ENCODE data around the gene STAG2.
"Not testable (repeated sequence)": the region's sequence is repeated elsewhere in the genome, so short reads cannot be mapped to it uniquely, and the experiment has no call there.

The STAG2 gene

GRCh38 chrX:124097116-124097515, 135.6 kb downstream of the STAG2 start:
- no peak overlapping the region for H2AFZ ChIP-seq (ENCODE audit: low read depth, low read length)

DNA sequence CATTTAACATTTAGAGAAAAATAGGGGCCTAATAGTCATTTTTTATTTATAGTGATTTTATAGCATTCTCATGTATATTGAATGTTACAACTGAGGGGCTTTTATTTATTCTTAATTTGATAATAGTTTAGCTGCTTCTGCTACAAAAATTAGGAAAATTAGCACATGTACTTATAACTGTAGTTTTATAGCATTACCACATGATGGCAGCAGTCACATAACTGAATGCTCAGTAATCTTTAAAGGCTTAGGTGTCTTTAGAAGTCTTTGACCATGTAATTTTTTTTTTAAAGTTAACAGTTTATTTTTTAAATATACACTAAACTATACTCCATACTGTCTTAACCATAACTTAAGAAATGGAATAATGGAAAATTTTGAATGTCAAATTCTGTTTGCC, 136.6 kb downstream of the STAG2 start:
- Histone ChIP-seq H3K9ac (ENCODE audit: low read length) (no peak overlapping the region), H3K18ac (ENCODE audit: low read depth in 1 of 2, low read length in 2 of 2) (no peak overlapping the region), H2AK5ac (ENCODE audit: low read length, severe bottlenecking) (no peak overlapping the region), H4K91ac (ENCODE audit: low read length) (no peak overlapping the region), H4K8ac (ENCODE audit: low read length) (no peak overlapping the region), H3K27me3 (ENCODE audit: control insufficient read depth in 1 of 2, insufficient read depth in 1 of 2, low read length in 2 of 2) (no peaks in the 10 kb centered on the region), H3K4me3 (ENCODE audit: insufficient read depth in 1 of 2, low read depth in 1 of 2, low read length in 2 of 2) (no peak overlapping the region), H2BK5ac (ENCODE audit: low read depth, low read length, poor library complexity, severe bottlenecking) (no peak overlapping the region), H3K36me3 (ENCODE audit: control insufficient read depth in 1 of 2, insufficient read depth in 2 of 2, low read depth in 1 of 2, low read length in 2 of 2) (peaks cover 0 to 77% of the 10 kb centered on the region in 2 experiments), H3K4me2 (ENCODE audit: low read length, poor library complexity, severe bottlenecking) (no peak overlapping the region), H2AFZ (ENCODE audit: low read depth, low read length) (no peak overlapping the region), H3K23ac (ENCODE audit: low read length in 2 of 2) (no peak overlapping the region), H3K9me3 (ENCODE audit: control insufficient read depth, low read length) (no peaks in the 10 kb centered on the region), H3K14ac (ENCODE audit: low read length in 2 of 2) (no peak overlapping the region), H2BK12ac (ENCODE audit: low read length in 2 of 2) (no peak overlapping the region), H2BK120ac (ENCODE audit: low read depth, low read length) (no peak overlapping the region), H3K4me1 (ENCODE audit: control insufficient read depth, insufficient read depth, low read depth, low read length) (no peaks in the 10 kb centered on the region), H2BK15ac (ENCODE audit: low read depth, poor library complexity, severe bottlenecking) (no peak overlapping the region), H3K4ac (ENCODE audit: low read depth in 1 of 2, low read length in 2 of 2) (no peak overlapping the region), H3K79me1 (replicated peaks; ENCODE audit: low read length, poor library complexity, severe bottlenecking) (no peaks in the 10 kb centered on the region), H3K27ac (ENCODE audit: low read length, poor library complexity, severe bottlenecking) (no peak overlapping the region)
- DNase-seq: peak; percentile 36

More at GRCh38 chrX:124097116-124097515, 135.6 kb downstream of the STAG2 start:
- Histone ChIP-seq H3K23ac (ENCODE audit: low read length in 2 of 2) (no peak overlapping the region), H3K9me3 (ENCODE audit: control insufficient read depth, low read length) (no peaks in the 10 kb centered on the region), H3K4ac (ENCODE audit: low read depth in 1 of 2, low read length in 2 of 2) (no peak overlapping the region), H3K27me3 (ENCODE audit: control insufficient read depth in 1 of 2, insufficient read depth in 1 of 2, low read length in 2 of 2) (no peaks in the 10 kb centered on the region), H4K91ac (ENCODE audit: low read length) (no peak overlapping the region), H3K79me1 (replicated peaks; ENCODE audit: low read length, poor library complexity, severe bottlenecking) (no peaks in the 10 kb centered on the region), H3K4me2 (ENCODE audit: low read length, poor library complexity, severe bottlenecking) (no peak overlapping the region), H2AK5ac (ENCODE audit: low read length, severe bottlenecking) (no peak overlapping the region), H3K27ac (ENCODE audit: low read length, poor library complexity, severe bottlenecking) (no peak overlapping the region), H3K14ac (ENCODE audit: low read length in 2 of 2) (no peak overlapping the region), H3K18ac (ENCODE audit: low read depth in 1 of 2, low read length in 2 of 2) (no peak overlapping the region), H3K9ac (ENCODE audit: low read length) (no peak overlapping the region), H2BK12ac (ENCODE audit: low read length in 2 of 2) (no peak overlapping the region), H2BK5ac (ENCODE audit: low read depth, low read length, poor library complexity, severe bottlenecking) (no peak overlapping the region), H4K8ac (ENCODE audit: low read length) (no peak overlapping the region), H3K4me3 (ENCODE audit: insufficient read depth in 1 of 2, low read depth in 1 of 2, low read length in 2 of 2) (no peak overlapping the region), H2BK120ac (ENCODE audit: low read depth, low read length) (no peak overlapping the region), H2BK15ac (ENCODE audit: low read depth, poor library complexity, severe bottlenecking) (no peak overlapping the region), H3K4me1 (ENCODE audit: control insufficient read depth, insufficient read depth, low read depth, low read length) (no peaks in the 10 kb centered on the region), H3K36me3 (ENCODE audit: control insufficient read depth in 1 of 2, insufficient read depth in 2 of 2, low read depth in 1 of 2, low read length in 2 of 2) (peaks cover 0 to 81% of the 10 kb centered on the region in 2 experiments)
- no peak for DNase-seq
- no CpG with 5 or more reads among the region's 2 CpGs for WGBS

- H2BK5ac ChIP-seq (ENCODE audit: low read depth, low read length, poor library complexity, severe bottlenecking): no peak overlapping the region
- H2BK12ac ChIP-seq (ENCODE audit: low read length in 2 of 2): no peak overlapping the region
- no peak overlapping the region for H3K23ac ChIP-seq (ENCODE audit: low read length in 2 of 2)
- H3K4me3 ChIP-seq (ENCODE audit: insufficient read depth in 1 of 2, low read depth in 1 of 2, low read length in 2 of 2): no peak overlapping the region
- H3K4me2 ChIP-seq (ENCODE audit: low read length, poor library complexity, severe bottlenecking): no peak overlapping the region
- H2BK15ac ChIP-seq (ENCODE audit: low read depth, poor library complexity, severe bottlenecking): no peak overlapping the region
- H3K27me3 ChIP-seq (ENCODE audit: control insufficient read depth in 1 of 2, insufficient read depth in 1 of 2, low read length in 2 of 2): no peaks in the 10 kb centered on the region
- H3K9me3 ChIP-seq (ENCODE audit: control insufficient read depth, low read length): no peaks in the 10 kb centered on the region
- DNase-seq: no peak
- H3K4ac ChIP-seq (ENCODE audit: low read depth in 1 of 2, low read length in 2 of 2): no peak overlapping the region
- H3K14ac ChIP-seq (ENCODE audit: low read length in 2 of 2): no peak overlapping the region
- no peaks in the 10 kb centered on the region for H3K79me1 ChIP-seq (replicated peaks; ENCODE audit: low read length, poor library complexity, severe bottlenecking)
- no peak overlapping the region for H3K18ac ChIP-seq (ENCODE audit: low read depth in 1 of 2, low read length in 2 of 2)
- no peaks in the 10 kb centered on the region for H3K4me1 ChIP-seq (ENCODE audit: control insufficient read depth, insufficient read depth, low read depth, low read length)
- no peak overlapping the region for H3K9ac ChIP-seq (ENCODE audit: low read length)
- no peak overlapping the region for H2BK120ac ChIP-seq (ENCODE audit: low read depth, low read length)
- H4K8ac ChIP-seq (ENCODE audit: low read length): no peak overlapping the region
- H3K27ac ChIP-seq (ENCODE audit: low read length, poor library complexity, severe bottlenecking): no peak overlapping the region
- no peak overlapping the region for H4K91ac ChIP-seq (ENCODE audit: low read length)
- H2AK5ac ChIP-seq (ENCODE audit: low read length, severe bottlenecking): no peak overlapping the region
- peaks cover 0 to 40% of the 10 kb centered on the region in 2 experiments for H3K36me3 ChIP-seq (ENCODE audit: control insufficient read depth in 1 of 2, insufficient read depth in 2 of 2, low read depth in 1 of 2, low read length in 2 of 2)
- 99% methylated on average over 3 of the region's 5 CpGs for WGBS
- H2AFZ ChIP-seq (ENCODE audit: low read depth, low read length): no peak overlapping the region
Measured at GRCh38 chrX:124103966-124104365, 142.5 kb downstream of the STAG2 start.

GRCh38 chrX:124104512-124104911, 143.0 kb downstream of the STAG2 start:
- H3K36me3 ChIP-seq (ENCODE audit: control insufficient read depth in 1 of 2, insufficient read depth in 2 of 2, low read depth in 1 of 2, low read length in 2 of 2): peaks cover 0 to 34% of the 10 kb centered on the region in 2 experiments
- H4K8ac ChIP-seq (ENCODE audit: low read length); H3K4me2 ChIP-seq (ENCODE audit: low read length, poor library complexity, severe bottlenecking); H2AFZ ChIP-seq (ENCODE audit: low read depth, low read length); H2AK5ac ChIP-seq (ENCODE audit: low read length, severe bottlenecking); H2BK12ac ChIP-seq (ENCODE audit: low read length in 2 of 2); H3K27me3 ChIP-seq (ENCODE audit: control insufficient read depth in 1 of 2, insufficient read depth in 1 of 2, low read length in 2 of 2); H3K4me1 ChIP-seq (ENCODE audit: control insufficient read depth, insufficient read depth, low read depth, low read length); H2BK120ac ChIP-seq (ENCODE audit: low read depth, low read length); H3K18ac ChIP-seq (ENCODE audit: low read depth in 1 of 2, low read length in 2 of 2); DNase-seq; H4K91ac ChIP-seq (ENCODE audit: low read length); H3K79me1 ChIP-seq (replicated peaks; ENCODE audit: low read length, poor library complexity, severe bottlenecking); H3K27ac ChIP-seq (ENCODE audit: low read length, poor library complexity, severe bottlenecking); H3K23ac ChIP-seq (ENCODE audit: low read length in 2 of 2); H2BK15ac ChIP-seq (ENCODE audit: low read depth, poor library complexity, severe bottlenecking); H3K4me3 ChIP-seq (ENCODE audit: insufficient read depth in 1 of 2, low read depth in 1 of 2, low read length in 2 of 2); H2BK5ac ChIP-seq (ENCODE audit: low read depth, low read length, poor library complexity, severe bottlenecking); H3K9ac ChIP-seq (ENCODE audit: low read length); H3K9me3 ChIP-seq (ENCODE audit: control insufficient read depth, low read length); H3K14ac ChIP-seq (ENCODE audit: low read length in 2 of 2); H3K4ac ChIP-seq (ENCODE audit: low read depth in 1 of 2, low read length in 2 of 2): not testable (repeated sequence)
- WGBS: 100% methylated on average over 1 of the region's 7 CpGs

All from mesenchymal stem cell (in vitro differentiated cells and primary cell).